Keratinocyte (primary cell): Measurements from ENCODE around the gene SLC52A1.

Source experiments
- EZH2 ChIP-seq: IDR thresholded peaks from one replicate; pipeline ENCODE4 v1.6.1; 2012; ENCODE audit warnings: inconsistent platforms, mild to moderate bottlenecking, low read length, moderate library complexity
- TF ChIP-seq, protein P1 (sequence below), 3 experiments: IDR thresholded peaks in 1 of 3; conservative IDR thresholded peaks in 1 of 3; optimal IDR thresholded peaks in 1 of 3; 2 replicates in 2 of 3; 3 replicates in 1 of 3; pipeline versions ENCODE3 to v1.5.1; 2011; ENCODE audit warnings: low read length in 3 of 3, mild to moderate bottlenecking in 3 of 3, moderate library complexity in 2 of 3, control low read depth in 1 of 3, inconsistent platforms in 1 of 3; ENCODE audit not compliant: insufficient read depth in 2 of 3; ENCODE audit errors: extremely low read depth in 1 of 3

DNA sequence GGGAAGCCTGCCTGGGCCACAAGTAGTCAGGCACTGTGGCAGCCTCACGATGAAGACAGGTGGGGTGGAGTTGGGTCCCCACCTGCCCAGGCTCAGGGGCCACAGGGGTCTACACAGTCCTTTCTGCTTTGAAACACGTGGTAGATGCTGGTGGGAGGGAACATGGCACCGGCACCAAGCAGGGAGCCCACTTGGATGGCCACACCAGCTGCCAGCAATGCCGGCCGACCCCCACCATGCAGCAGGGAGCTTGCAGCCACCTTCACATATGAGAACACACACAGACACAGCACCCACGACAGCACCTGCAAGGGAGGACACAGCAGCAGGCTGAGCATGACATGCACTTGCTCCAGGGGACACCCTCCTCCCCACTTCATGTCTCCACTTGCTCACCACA, 2.4 kb downstream of the SLC52A1 start:
- TF ChIP-seq, protein P1, sequence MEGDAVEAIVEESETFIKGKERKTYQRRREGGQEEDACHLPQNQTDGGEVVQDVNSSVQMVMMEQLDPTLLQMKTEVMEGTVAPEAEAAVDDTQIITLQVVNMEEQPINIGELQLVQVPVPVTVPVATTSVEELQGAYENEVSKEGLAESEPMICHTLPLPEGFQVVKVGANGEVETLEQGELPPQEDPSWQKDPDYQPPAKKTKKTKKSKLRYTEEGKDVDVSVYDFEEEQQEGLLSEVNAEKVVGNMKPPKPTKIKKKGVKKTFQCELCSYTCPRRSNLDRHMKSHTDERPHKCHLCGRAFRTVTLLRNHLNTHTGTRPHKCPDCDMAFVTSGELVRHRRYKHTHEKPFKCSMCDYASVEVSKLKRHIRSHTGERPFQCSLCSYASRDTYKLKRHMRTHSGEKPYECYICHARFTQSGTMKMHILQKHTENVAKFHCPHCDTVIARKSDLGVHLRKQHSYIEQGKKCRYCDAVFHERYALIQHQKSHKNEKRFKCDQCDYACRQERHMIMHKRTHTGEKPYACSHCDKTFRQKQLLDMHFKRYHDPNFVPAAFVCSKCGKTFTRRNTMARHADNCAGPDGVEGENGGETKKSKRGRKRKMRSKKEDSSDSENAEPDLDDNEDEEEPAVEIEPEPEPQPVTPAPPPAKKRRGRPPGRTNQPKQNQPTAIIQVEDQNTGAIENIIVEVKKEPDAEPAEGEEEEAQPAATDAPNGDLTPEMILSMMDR (optimal IDR thresholded peaks at IDR 0.05 in 1 of 3, IDR thresholded peaks at IDR 0.05 in 1 of 3, conservative IDR thresholded peaks at IDR 0.05 in 1 of 3; ENCODE audit: extremely low read depth in 1 of 3, insufficient read depth in 2 of 3, low read length in 3 of 3) = no peak
- no peak for TF ChIP-seq EZH2
